ENCODE results near the gene MAST4. TPM values are rescaled to one million over a fixed set of nuclear protein-coding genes. Genes with fewer than 3 reads are reported as not detected.

MAST4 gene
- 10.3 and 17.2 TPM in 2 replicates for total RNA-seq

DNA sequence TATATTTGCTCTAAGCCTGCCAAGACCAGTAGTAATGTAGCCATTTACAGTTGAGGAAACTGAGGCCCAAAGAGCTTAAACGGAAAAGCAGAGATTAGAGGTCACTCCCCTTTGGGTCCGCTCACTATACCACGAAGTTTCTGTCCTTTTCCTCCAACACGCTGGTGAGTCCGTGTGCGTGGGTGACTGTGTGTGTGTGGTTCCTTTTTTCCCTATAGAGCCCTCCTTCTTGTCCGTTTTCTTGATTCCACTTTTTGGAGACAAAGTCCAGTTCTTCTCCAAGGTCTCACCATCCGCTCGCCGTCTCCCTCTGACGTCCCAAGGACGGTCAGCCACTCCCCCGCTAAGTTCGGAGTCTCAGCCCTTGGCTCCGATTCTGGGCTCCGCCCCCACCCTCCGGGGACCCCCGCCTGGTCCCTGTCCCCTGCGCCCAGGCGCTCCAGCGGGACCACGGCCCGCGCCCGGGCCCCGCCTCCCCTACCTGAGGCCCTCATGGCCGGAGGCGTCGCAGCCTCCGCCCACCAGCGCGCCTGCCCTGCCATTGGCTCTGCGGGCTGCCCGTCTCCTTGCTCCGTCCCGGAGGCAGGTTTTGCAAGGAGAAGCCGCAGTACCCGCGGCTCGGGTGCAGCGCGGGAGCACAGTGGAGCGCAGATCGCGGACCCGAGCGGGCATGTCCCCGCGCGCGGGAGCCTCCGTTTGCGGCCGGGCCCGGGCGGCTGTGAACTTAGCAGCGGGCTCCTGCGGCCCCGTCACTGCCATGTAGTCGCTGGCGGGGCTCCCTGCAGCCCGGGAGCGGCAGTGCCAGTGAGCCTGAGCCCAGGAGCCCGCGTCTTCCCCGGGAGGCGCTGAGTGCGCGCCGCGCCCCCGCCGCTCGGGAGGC, at the start of gene MAST4:
Gene MAST4 (plus strand): TSS at position 638 of the 880 bp plus-strand sequence. CDS start 263 bp downstream, outside the sequence.
- H3K4me3 Mint-ChIP-seq, result peak within 1 kb of the TSS; percentile 83
- TF ChIP-seq, protein P1, sequence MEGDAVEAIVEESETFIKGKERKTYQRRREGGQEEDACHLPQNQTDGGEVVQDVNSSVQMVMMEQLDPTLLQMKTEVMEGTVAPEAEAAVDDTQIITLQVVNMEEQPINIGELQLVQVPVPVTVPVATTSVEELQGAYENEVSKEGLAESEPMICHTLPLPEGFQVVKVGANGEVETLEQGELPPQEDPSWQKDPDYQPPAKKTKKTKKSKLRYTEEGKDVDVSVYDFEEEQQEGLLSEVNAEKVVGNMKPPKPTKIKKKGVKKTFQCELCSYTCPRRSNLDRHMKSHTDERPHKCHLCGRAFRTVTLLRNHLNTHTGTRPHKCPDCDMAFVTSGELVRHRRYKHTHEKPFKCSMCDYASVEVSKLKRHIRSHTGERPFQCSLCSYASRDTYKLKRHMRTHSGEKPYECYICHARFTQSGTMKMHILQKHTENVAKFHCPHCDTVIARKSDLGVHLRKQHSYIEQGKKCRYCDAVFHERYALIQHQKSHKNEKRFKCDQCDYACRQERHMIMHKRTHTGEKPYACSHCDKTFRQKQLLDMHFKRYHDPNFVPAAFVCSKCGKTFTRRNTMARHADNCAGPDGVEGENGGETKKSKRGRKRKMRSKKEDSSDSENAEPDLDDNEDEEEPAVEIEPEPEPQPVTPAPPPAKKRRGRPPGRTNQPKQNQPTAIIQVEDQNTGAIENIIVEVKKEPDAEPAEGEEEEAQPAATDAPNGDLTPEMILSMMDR (IDR thresholded peaks at IDR 0.05), result no peak
- peaks cover 22% of the 10 kb centered on the region for H3K4me1 Mint-ChIP-seq
- peak; percentile 96 for ATAC-seq (ENCODE audit: low read depth)
- ChIA-PET CTCF (no interaction called here), POLR2A (no interaction called here)
- H3K27ac Mint-ChIP-seq, result no peak within 1 kb of the TSS
- no peaks in the 10 kb centered on the region for H3K36me3 Mint-ChIP-seq (ENCODE audit: low read depth)
- intact Hi-C loops (cut with micrococcal nuclease), result loop anchor here (1.0 to 2.0 kb wide), 4 partner anchors 41 to 289 kb away; no protein-coding TSS in a partner anchor
- no peaks in the 10 kb centered on the region for H3K9me3 Mint-ChIP-seq
- peak; percentile 79 for DNase-seq
- H3K27me3 Mint-ChIP-seq, result peaks cover 32% of the 10 kb centered on the region

- Mint-ChIP-seq H3K27me3 (no peaks in the 10 kb centered on the region), H3K4me1 (peaks cover 10% of the 10 kb centered on the region), H3K36me3 (ENCODE audit: low read depth) (no peaks in the 10 kb centered on the region), H3K4me3 (no peak overlapping the region), H3K9me3 (no peaks in the 10 kb centered on the region), H3K27ac (no peak overlapping the region)
- intact Hi-C loops (cut with micrococcal nuclease), result no loop called here
- ChIA-PET CTCF (no interaction called here), POLR2A (no interaction called here)
- no peak for ATAC-seq (ENCODE audit: low read depth)
- no peak for DNase-seq
- TF ChIP-seq, protein P1 (IDR thresholded peaks at IDR 0.05), result no peak
These were observed 49.7 kb upstream of the MAST4 start for GRCh38 chr5:66546541-66546940.

DNA sequence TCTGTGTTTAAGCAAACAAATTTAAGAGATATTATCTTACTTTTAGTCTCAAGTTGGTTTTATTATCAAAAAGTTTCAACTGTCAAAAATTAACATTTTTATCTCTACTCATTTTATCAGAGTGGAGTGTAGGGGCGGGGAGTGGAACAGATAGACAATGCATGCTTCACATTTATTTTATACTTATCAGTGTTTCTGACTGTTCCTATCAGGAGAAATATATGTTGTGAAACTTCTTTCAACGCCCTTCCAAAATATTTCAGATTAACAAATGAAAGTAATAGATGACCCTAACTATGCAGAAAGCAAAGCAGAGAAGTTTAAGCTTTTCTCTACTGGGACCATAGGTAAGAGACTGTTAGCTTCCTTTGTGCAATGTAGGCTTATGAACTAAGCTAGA, 44.9 kb upstream of the MAST4 start:
- Mint-ChIP-seq H3K4me3 (no peak overlapping the region), H3K4me1 (peaks cover 32% of the 10 kb centered on the region), H3K9me3 (no peaks in the 10 kb centered on the region), H3K36me3 (ENCODE audit: low read depth) (peaks cover 3% of the 10 kb centered on the region), H3K27ac (no peak overlapping the region), H3K27me3 (no peaks in the 10 kb centered on the region)
- ChIA-PET CTCF (no interaction called here), POLR2A (interaction anchor here (1.1 kb wide), 1 partner anchor 8 kb away, joined by 3 read pairs; no protein-coding TSS in a partner anchor)
- TF ChIP-seq, protein P1 (IDR thresholded peaks at IDR 0.05), result no peak
- intact Hi-C loops (cut with micrococcal nuclease), result loop anchor here (5.0 kb wide), 2 partner anchors 79 to 646 kb away; partner anchors contain the start of gene CD180
- DNase-seq, result no peak
- no peak for ATAC-seq (ENCODE audit: low read depth)

DNA sequence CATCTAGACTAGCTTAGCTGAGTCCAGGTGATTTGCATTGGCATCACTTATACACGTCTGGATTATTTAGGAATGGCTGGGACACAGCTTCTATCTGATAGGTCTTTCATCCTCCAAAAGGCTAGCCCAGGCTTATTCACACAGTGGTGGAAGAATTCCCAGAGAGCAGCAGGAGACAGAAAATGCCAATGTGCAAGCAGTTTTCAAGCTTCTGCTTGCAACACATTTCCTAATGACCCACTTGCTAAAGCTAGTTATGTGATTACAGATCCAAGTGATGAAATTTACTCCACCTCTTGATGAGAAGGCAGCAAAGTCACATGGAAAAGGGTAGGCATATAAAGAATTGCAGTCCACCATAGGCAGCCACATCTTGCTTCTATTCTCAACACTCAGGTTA, 44.2 kb upstream of the MAST4 start:
- CTCF ChIA-PET, result no interaction called here
- intact Hi-C loops (cut with micrococcal nuclease), result loop anchor here (5.0 kb wide), 2 partner anchors 80 to 645 kb away; partner anchors contain the start of gene CD180

More for the DNA sequence above, 44.2 kb upstream of the MAST4 start:
- Mint-ChIP-seq H3K27me3 (no peaks in the 10 kb centered on the region), H3K4me1 (peaks cover 32% of the 10 kb centered on the region), H3K27ac (no peak overlapping the region), H3K4me3 (no peak overlapping the region), H3K36me3 (ENCODE audit: low read depth) (peaks cover 3% of the 10 kb centered on the region), H3K9me3 (no peaks in the 10 kb centered on the region)
- DNase-seq (no peak), ATAC-seq (ENCODE audit: low read depth) (no peak)
- POLR2A ChIA-PET, result interaction anchor here (1.1 kb wide), 1 partner anchor 9 kb away, joined by 3 read pairs; no protein-coding TSS in a partner anchor
- TF ChIP-seq, protein P1 (IDR thresholded peaks at IDR 0.05), result no peak

Measured in activated B cell treated with CpG ODN at 0.5 μM for 24 hours (primary cell).